Activated naive CD8-positive, alpha-beta T cell treated with anti-CD3 and anti-CD28 coated beads, Interleukin-2, amount 50 U/mL, for 24 hours (primary cell): Measurements from ENCODE around the gene ACHE.
A peak's percentile ranks its signal among the peaks of the same experiment; 100 is the strongest.
"Not testable (repeated sequence)": the region's sequence is repeated elsewhere in the genome, so short reads cannot be mapped to it uniquely, and the experiment has no call there.

Experiments
- ATAC-seq: fragments of 150-1000 bp; cut with Tn5 transposase; one replicate; pipeline ENCODE4 v1.10.0; 2021
- DNase-seq: peaks from one replicate; pipeline ENCODE4 v3.0.0; 2021
- H3K27ac Mint-ChIP-seq: one replicate; pipeline ENCODE4 v1.8.0; 2021; ENCODE audit warnings: mild to moderate bottlenecking, mixed read lengths
- H3K27me3 Mint-ChIP-seq: one replicate; pipeline ENCODE4 v1.8.0; 2021; ENCODE audit warnings: mixed read lengths
- H3K36me3 Mint-ChIP-seq: one replicate; pipeline ENCODE4 v1.8.0; 2021; ENCODE audit warnings: low read depth, mixed read lengths
- H3K4me1 Mint-ChIP-seq: one replicate; pipeline ENCODE4 v1.8.0; 2021; ENCODE audit warnings: mixed read lengths
- H3K4me3 Mint-ChIP-seq: one replicate; pipeline ENCODE4 v1.8.0; 2021; ENCODE audit warnings: mild to moderate bottlenecking, moderate library complexity, mixed read lengths
- H3K9me3 Mint-ChIP-seq: one replicate; pipeline ENCODE4 v1.8.0; 2021; ENCODE audit warnings: mixed read lengths

ACHE gene

DNA sequence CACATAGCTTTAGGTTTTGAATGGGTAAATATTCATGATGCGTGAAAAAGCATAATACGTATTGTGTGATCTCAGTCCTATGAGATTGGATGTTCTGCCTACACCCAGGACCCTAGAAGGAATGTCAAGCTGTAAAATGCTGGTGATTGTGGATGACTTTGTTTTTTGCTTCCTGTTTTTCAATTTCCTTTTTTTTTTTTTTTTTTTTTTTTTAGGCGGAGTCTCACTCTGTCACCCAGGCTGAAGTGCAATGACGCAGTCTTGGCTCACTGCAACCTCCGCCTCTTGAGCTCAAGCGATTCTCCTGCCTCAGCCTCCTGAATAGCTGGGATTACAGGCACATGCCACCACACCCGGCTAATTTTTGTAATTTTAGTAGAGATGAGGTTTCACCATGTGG lies 14.8 kb upstream of the ACHE start:
- not testable (repeated sequence) for H3K9me3 Mint-ChIP-seq, H3K4me3 Mint-ChIP-seq, H3K27me3 Mint-ChIP-seq, DNase-seq, H3K27ac Mint-ChIP-seq, H3K36me3 Mint-ChIP-seq, ATAC-seq, H3K4me1 Mint-ChIP-seq

DNA sequence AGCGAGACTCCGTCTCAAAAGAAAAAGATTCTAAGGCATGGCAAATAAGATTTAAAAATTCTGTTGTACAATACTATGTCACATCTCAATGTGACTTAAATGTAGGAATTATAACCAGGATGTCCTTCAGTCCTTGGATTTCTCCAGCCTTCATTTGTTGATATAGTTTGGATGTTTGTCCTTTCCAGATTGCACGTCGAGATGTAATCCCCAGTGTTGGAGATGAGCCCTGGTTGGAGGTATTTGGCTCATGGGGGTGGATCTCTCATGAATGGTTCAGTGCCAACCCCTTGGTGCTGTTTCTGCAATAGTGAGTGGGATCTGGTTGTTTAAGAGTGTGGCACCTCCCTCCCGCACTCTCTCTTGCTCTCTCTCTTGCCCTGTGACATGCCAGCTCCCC lies 12.8 kb upstream of the ACHE start:
- peaks cover 3% of the 10 kb centered on the region for H3K27me3 Mint-ChIP-seq
- H3K27ac Mint-ChIP-seq: no peak overlapping the region

DNA sequence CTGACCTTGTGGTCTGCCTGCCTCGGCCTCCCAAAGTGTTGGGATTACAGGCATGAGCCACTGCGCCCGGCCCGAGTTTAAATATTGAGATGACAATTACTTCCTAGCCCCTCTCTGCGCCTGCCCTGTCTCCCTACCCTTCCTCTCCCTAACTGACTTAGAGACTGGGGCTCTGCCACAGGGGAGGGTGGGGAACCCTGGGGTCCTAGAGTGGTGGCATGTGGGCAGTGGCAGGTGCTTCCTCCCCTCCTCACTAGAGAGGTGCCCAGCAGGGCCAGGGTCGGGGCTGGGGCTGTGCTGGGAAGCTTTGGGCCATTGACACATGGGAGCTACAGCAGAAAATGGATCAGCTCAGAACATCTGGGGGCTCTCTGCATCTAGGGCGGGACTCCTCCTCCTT lies 7.0 kb upstream of the ACHE start:
- Mint-ChIP-seq H3K27ac (no peak overlapping the region), H3K4me1 (no peaks in the 10 kb centered on the region), H3K4me3 (no peak overlapping the region), H3K36me3 (no peaks in the 10 kb centered on the region), H3K27me3 (peaks cover 17% of the 10 kb centered on the region), H3K9me3 (no peaks in the 10 kb centered on the region)
- ATAC-seq (no peak), DNase-seq (no peak)

More for the DNA sequence above, 12.8 kb upstream of the ACHE start:
- Mint-ChIP-seq H3K9me3 (no peaks in the 10 kb centered on the region), H3K4me3 (no peak overlapping the region), H3K4me1 (no peaks in the 10 kb centered on the region), H3K36me3 (no peaks in the 10 kb centered on the region)
- DNase-seq: no peak
- ATAC-seq: no peak

DNA sequence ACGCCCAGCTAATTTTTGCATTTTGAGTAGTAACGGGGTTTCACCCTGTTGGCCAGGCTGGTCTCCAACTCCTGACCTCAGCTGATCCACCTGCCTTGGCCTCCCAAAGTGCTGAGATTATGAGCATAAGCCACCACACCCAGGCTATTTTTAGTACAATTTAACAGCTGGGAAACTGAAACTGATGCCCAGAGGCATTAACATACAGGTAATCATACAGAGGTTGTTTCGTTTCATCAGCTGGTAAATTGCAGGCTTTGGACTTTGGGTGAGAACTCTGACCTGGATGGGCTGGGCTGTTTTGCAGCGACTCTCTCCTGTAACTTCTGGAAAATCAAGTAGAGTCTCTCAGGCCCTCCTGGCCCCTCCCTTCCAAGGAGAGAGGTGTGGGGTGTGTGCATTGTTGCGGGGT lies 6.2 kb upstream of the ACHE start:
- DNase-seq (no peak), ATAC-seq (no peak)
- no peak overlapping the region for H3K27ac Mint-ChIP-seq
- H3K4me3 Mint-ChIP-seq: no peak overlapping the region
- no peaks in the 10 kb centered on the region for H3K9me3 Mint-ChIP-seq
- H3K27me3 Mint-ChIP-seq: peaks cover 22% of the 10 kb centered on the region
- no peaks in the 10 kb centered on the region for H3K36me3 Mint-ChIP-seq
- peaks cover 2% of the 10 kb centered on the region for H3K4me1 Mint-ChIP-seq

DNA sequence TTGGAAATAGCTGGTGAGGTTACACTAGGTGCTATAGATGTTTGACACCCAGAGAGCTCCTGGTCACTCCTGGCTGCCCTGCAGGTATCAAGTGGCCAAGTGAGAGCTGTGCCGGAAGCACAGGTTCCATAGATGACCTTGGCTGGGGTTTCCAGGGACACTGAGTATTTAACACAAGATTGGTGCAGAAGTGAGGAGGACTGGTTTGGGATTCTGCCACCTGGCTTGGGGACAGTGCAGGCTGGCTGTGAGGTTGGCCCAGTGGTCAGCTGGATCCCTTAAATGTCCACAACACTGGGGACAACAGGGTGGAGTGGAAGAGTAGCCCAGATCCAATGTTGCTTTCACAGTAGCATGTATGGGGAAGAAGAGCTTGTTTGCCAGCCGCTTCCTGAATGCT lies 5.3 kb upstream of the ACHE start:
- H3K4me1 Mint-ChIP-seq: peaks cover 7% of the 10 kb centered on the region
- H3K9me3 Mint-ChIP-seq: no peaks in the 10 kb centered on the region
- peaks cover 28% of the 10 kb centered on the region for H3K27me3 Mint-ChIP-seq
- H3K27ac Mint-ChIP-seq: no peak overlapping the region
- H3K4me3 Mint-ChIP-seq: no peak overlapping the region
- ATAC-seq: no peak
- H3K36me3 Mint-ChIP-seq: no peaks in the 10 kb centered on the region
- DNase-seq: no peak

DNA sequence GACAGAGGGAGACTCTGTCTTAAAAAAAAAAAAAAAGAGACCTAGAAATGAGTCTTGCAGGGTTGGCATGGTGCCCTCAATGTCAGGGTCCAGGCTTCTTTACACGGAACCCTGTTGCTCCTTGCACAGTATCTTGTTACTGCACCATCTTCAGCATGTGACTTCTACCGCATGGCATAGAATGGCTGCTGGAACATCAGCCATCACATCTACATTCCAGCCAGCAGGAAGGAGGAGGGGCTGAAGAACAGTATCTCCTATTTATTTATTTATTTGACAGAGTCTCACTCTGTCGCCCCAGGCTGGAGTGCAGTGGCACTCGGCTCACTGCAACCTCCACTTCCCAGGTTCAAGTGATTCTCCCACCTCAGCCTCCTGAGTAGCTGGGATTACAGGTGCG lies 3.7 kb upstream of the ACHE start:
- H3K27ac Mint-ChIP-seq: no peak overlapping the region
- no peak overlapping the region for H3K4me3 Mint-ChIP-seq
- DNase-seq: no peak
- no peak for ATAC-seq
- no peaks in the 10 kb centered on the region for H3K9me3 Mint-ChIP-seq
- H3K36me3 Mint-ChIP-seq: no peaks in the 10 kb centered on the region
- peaks cover 31% of the 10 kb centered on the region for H3K27me3 Mint-ChIP-seq
- peaks cover 9% of the 10 kb centered on the region for H3K4me1 Mint-ChIP-seq

DNA sequence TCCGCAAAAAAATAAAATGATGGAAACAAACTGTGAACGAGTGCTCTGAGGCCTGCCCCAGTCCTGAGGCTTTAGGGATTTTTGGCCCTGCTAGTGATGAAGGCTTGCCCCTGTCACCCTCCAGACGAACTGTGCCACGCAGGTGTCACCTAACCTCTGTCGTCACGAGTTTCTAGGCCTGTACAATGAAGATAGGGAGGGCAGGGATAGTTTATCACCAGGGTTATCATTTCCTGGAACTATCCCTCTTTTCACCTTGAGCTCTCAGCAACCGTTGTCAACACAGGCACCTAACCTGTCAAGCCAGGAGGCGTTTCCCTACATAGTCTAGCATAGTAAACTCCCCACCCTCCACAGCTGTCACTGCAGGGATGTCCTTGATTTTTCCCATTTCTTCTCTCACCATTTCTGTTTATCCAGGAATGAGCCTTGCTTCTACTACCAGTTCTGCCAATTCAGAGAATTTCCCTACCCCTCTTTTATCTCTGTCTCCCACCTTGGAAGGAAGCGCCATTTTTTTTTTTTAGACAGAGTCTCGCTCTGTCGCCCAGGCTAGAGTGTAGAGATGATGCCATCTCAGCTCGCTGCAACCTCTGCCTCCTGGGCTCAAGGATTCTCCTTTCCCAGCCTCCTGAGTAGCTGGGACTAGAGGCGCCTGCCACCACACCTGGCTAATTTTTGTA lies 2.2 kb upstream of the ACHE start:
- no peak for DNase-seq
- no peaks in the 10 kb centered on the region for H3K36me3 Mint-ChIP-seq
- no peak overlapping the region for H3K27ac Mint-ChIP-seq
- no peak for ATAC-seq
- H3K9me3 Mint-ChIP-seq: no peaks in the 10 kb centered on the region
- H3K27me3 Mint-ChIP-seq: peaks cover 36% of the 10 kb centered on the region
- H3K4me3 Mint-ChIP-seq: no peak overlapping the region
- H3K4me1 Mint-ChIP-seq: peaks cover 11% of the 10 kb centered on the region

DNA sequence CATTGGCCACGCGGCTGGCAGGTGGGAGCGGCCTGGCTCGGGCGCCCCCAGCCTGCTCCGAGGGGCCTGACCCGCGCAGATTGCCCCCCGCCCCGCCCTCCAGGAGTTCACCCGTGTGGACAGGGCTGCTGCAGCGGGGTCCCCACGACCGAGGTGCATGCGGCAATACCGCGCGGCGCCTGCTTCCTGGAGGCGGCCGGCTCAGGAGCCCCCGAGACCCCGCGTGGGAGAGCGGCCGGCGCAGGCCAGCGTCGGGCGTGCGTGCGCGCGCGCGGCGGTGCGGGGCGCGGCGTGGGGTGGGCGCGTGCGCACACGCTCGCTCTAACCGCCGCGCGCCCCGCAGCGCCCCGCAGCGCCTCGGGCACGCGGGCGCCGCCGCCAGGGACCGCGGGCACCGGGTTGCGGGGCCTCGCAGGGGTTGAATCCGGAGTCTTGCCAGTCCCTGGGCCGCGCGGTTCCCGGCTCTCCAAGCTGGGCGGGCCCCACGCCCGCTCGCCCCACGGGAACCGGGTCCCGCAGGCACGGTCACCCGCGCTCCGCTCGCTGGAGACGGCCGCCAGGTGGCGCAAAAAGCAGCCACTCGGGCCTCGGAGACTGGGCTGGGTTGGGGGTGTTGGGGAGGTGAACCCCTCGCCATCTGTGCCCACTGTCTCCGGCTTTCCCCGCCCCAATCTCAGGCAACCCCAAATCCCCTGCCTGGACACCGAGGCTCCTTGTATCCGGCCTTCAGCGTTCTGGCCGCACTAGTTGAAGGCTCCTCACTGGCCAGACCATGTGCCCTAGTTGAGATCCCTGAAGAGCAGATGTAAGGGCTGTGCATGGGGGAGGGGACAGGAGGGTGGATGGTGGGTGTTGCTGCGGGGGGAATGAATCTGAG lies 1.3 kb upstream of the ACHE start:
- ATAC-seq (no peak), DNase-seq (peak; percentile 57)
- Mint-ChIP-seq H3K36me3 (no peaks in the 10 kb centered on the region), H3K4me1 (peaks cover 11% of the 10 kb centered on the region), H3K27ac (no peak overlapping the region), H3K4me3 (peak overlapping the region; percentile 24), H3K9me3 (no peaks in the 10 kb centered on the region), H3K27me3 (peaks cover 45% of the 10 kb centered on the region)

DNA sequence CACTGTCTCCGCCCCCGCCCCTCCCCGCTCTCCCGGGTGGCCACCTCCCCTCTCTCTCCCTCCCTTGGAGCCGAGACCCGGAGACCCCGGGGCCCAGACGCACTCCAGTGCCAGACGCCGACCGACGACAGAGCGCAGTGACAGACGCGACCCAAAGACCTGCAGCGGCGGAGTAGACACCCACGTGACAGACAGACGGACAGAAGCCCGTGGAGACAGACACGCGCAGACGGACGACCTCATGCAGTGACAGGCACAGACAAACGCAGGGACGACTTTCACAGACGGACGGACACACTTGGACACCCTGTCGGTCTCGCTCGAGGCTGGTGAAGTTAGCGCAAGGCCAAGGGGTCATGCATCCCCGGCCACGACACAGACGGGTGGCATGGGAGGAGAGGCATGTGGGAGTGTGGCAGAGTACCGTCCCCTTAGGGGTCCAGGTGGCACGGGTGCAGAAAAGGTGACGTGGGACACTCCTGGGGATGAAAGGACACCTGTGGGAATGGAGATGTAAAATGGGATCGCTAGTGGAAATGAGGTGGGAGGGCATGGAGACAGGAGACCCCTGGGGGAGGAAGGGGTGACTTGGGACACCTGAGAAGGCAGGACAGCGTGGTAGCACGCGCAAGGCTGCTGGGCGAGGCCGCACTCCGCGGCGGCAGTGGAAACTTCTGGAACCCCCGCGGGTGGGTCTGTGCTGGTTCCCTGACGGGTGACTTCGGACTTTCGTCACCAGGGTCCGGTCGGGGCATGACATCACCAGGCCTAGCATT lies 456 bp upstream of the ACHE start:
- no peak for ATAC-seq

DNA sequence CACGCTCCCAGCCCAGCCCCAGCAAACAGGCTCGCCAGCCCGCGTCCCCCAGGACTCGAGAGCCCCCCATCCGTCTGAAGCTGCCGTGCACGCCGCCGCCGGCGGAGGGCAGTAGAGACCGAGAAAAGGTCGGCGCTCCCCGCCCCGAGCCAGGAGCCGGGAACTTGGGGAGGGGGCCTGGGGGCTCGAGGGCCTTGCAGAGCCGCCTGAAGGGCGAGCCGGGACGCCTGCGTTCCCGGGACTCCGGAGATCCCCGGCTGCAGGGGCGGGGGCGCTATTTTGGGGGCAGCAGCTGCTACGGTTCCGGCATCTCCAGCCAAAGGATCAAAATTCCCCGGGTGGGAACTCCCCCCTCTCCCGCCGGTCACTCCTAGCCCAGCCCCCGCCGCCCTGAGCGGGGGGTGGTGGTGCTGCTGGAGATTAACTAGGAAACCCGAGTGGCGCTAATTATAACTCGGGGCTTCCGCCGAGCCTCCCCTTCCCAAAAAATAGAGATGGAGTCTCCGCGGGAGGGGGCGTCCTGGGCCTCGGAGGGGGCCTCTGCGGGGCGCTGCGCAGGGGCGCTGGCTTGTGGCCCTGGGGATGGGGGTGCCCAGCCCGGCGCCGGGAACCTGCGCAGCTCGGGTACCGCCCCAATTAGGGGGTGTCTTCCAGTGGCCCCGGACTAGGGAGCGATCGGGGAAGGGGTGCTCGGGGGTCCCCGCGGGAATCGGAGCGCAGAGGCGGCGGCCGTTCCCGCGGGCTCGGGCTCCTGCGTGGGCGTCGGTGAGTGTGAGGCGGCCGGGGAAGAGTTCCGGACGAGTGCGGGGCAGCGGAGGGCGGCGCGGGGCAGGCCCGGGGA lies 608 bp downstream of the ACHE start:
- Mint-ChIP-seq H3K36me3 (no peaks in the 10 kb centered on the region), H3K27me3 (peaks cover 55% of the 10 kb centered on the region), H3K27ac (no peak overlapping the region), H3K9me3 (no peaks in the 10 kb centered on the region), H3K4me1 (peaks cover 23% of the 10 kb centered on the region), H3K4me3 (peak overlapping the region; percentile 21)
- DNase-seq (peak; percentile 76), ATAC-seq (no peak)

More for the DNA sequence above, 456 bp upstream of the ACHE start:
- DNase-seq: peak; percentile 37
- Mint-ChIP-seq H3K4me1 (peaks cover 16% of the 10 kb centered on the region), H3K4me3 (peak overlapping the region; percentile 74), H3K27ac (no peak overlapping the region), H3K27me3 (peaks cover 52% of the 10 kb centered on the region), H3K36me3 (no peaks in the 10 kb centered on the region), H3K9me3 (no peaks in the 10 kb centered on the region)

DNA sequence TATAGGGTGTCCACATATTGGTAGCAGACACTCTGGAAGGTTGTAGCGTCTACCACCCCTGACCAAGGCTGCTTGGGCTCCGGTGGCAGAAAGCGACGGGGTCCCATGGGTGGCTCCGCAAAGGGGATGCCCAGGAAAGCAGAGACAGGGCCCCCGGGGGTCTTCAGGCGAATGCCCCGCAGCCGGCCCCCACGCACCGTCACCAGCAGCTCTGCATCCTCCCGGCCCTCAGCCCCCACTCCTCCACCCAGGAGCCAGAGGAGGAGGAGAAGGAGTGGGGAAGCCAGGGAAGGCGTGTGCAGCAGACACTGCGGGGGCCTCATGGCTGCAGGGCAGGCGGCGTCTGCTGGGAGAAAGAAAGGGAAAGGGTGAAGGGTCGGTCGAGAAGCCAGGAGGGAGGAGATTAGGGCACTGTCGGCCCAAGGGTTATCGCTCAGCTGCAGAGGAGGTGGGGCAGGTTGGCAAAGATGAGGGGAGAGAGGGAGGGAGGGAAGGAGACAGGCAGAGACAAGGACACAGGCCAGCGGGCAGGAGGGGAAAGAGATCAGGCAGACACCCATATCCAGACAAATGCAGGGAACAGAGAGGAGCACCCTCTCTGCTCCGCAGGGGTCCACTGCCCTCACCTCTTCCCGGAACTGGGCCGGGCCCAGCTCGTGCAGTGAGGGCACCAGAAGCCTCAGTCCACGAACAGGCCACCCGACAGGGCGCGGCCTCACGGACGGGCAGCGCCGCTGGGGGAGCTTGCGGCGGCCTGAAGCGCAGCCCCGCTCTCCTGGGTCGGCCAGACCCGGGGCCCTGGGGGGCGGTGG lies 1.6 kb downstream of the ACHE start:
- Mint-ChIP-seq H3K9me3 (no peaks in the 10 kb centered on the region), H3K4me1 (peaks cover 24% of the 10 kb centered on the region), H3K4me3 (no peak overlapping the region), H3K27me3 (peaks cover 53% of the 10 kb centered on the region), H3K27ac (no peak overlapping the region), H3K36me3 (no peaks in the 10 kb centered on the region)
- ATAC-seq: no peak
- no peak for DNase-seq

DNA sequence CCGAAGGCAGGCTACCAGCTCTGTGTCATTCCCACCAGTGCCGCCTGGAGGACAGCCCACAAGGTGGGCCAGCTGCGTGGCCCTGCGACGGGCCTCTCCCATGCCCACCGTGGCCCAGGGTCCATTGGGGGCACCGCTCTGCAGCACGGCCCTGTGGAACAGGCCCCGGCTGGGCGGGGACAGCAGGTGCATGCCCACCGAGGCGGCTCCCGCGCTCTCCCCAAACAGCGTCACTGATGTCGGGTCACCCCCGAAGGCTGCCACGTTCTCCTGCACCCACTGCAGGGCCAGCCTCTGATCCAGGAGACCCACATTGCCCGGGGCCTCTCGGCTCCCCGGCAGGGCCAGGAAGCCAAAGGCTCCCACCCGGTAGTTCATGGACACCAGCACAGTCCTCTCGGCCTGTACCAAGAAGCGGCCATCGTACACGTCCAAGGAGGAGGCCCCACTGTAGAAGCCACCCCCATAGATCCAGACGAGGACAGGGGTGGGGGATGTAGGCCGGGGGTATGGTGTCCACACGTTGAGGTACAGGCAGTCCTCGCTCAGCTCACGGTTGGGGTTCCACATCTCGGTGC lies 2.3 kb downstream of the ACHE start:
- Mint-ChIP-seq H3K9me3 (no peaks in the 10 kb centered on the region), H3K4me3 (no peak overlapping the region), H3K27me3 (peaks cover 49% of the 10 kb centered on the region)

More for the DNA sequence above, 2.3 kb downstream of the ACHE start:
- no peak for DNase-seq
- H3K36me3 Mint-ChIP-seq: peaks cover 4% of the 10 kb centered on the region
- no peak for ATAC-seq
- peaks cover 27% of the 10 kb centered on the region for H3K4me1 Mint-ChIP-seq
- no peak overlapping the region for H3K27ac Mint-ChIP-seq
